GM12892 (cell line): ENCODE measurements around the gene PIK3AP1.

ENCODE experiments used
- POLR2A ChIP-seq: IDR thresholded peaks from 2 replicates; pipeline ENCODE4 v1.6.1; 2011; ENCODE audit warnings: low read depth, low read length, control low read depth
- POLR2AphosphoS5 ChIP-seq: IDR thresholded peaks from 2 replicates; pipeline ENCODE4 v1.6.1; 2011; ENCODE audit warnings: low read depth, low read length, control low read depth
- TAF1 ChIP-seq: IDR thresholded peaks from 2 replicates; pipeline ENCODE4 v1.6.1; 2011; ENCODE audit warnings: low read depth, mild to moderate bottlenecking, control low read depth, low read length, borderline replicate concordance

DNA sequence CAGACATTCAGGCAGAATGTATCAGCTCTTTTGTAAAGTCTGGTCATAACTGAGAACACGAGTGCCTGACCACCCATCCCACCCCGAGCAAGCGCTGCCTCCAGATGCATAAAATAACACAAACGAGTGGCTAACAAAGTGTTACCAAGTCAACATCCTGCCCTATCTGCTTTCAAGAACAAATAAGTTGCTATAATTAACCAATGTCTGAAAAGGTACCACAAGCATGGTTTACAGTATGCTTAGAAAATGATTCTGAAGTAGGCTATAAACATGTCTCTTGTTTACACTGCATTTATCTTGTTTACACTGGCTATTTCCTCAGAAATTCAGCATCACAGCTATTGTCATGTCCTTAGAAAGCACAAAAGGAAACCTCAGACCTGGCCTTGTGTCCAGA lies 49.5 kb downstream of the PIK3AP1 start:
- TF ChIP-seq POLR2AphosphoS5: no peak
- TF ChIP-seq POLR2A: no peak
- no peak for TF ChIP-seq TAF1
